Endothelial cell (in vitro differentiated cells): ENCODE measurements around the gene CPEB1. TPM values are rescaled to one million over a fixed set of nuclear protein-coding genes. Genes with fewer than 3 reads are reported as not detected.

Experiments
- DNase-seq: peaks from one replicate; pipeline ENCODE4 v3.0.0; 2021; ENCODE audit warnings: low spot score
- H3K27ac Mint-ChIP-seq: one replicate; pipeline ENCODE4 v1.8.0; 2021; ENCODE audit warnings: mixed read lengths, inconsistent platforms; ENCODE audit not compliant: unreplicated experiment
- H3K27me3 Mint-ChIP-seq: one replicate; pipeline ENCODE4 v1.8.0; 2021; ENCODE audit warnings: mild to moderate bottlenecking, moderate library complexity, mixed read lengths, inconsistent platforms; ENCODE audit not compliant: unreplicated experiment
- H3K36me3 Mint-ChIP-seq: one replicate; pipeline ENCODE4 v1.8.0; 2021; ENCODE audit warnings: mild to moderate bottlenecking, low read depth, mixed read lengths, inconsistent platforms; ENCODE audit not compliant: unreplicated experiment
- H3K4me1 Mint-ChIP-seq: one replicate; pipeline ENCODE4 v1.8.0; 2021; ENCODE audit warnings: mild to moderate bottlenecking, mixed read lengths, inconsistent platforms; ENCODE audit not compliant: unreplicated experiment
- H3K4me3 Mint-ChIP-seq: one replicate; pipeline ENCODE4 v1.8.0; 2021; ENCODE audit warnings: mild to moderate bottlenecking, mixed read lengths, inconsistent platforms; ENCODE audit not compliant: unreplicated experiment
- H3K9me3 Mint-ChIP-seq: one replicate; pipeline ENCODE4 v1.8.0; 2021; ENCODE audit warnings: mixed read lengths, inconsistent platforms; ENCODE audit not compliant: unreplicated experiment
- total RNA-seq: library from RNA; stranded (reverse); fragmentation: NEBNext Ultra II Directional; extraction: Animal tissue kit (Norgen Biotek cat#: 25700); gene quantifications from one replicate; pipeline ENCODE4 v1.2.1, GENCODE V29; 2021; ENCODE audit not compliant: unreplicated experiment
- TF ChIP-seq, protein P1 (sequence below): fragments of 200-600 bp; sonication (generic); IDR thresholded peaks from one replicate; pipeline ENCODE4 v1.5.0; 2021; ENCODE audit warnings: antibody characterized with exemption; ENCODE audit not compliant: unreplicated experiment

CPEB1 gene
- total RNA-seq, 1 donor from 2014 or later, result not detected

DNA sequence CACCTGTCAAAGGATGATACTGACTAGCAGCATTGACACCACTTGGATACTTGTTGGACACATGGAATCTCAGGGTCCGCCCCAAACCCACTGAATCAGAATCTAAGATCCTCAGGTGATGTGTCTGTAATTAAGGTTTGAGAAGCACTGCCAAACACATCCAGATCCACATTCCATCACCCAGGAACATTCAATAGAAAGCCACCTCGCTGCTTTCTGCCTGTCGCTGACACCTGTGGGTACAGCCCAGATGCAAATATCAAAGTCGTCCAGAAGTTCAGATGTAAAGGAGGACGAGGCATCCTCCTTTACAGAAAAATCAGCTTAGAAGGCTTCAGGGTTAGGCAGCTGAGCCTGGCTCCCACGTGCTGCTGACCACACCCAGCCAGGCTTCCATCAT lies 101.7 kb downstream of the CPEB1 start:
- no peaks in the 10 kb centered on the region for H3K9me3 Mint-ChIP-seq
- H3K4me3 Mint-ChIP-seq, result no peak overlapping the region
- TF ChIP-seq, protein P1, sequence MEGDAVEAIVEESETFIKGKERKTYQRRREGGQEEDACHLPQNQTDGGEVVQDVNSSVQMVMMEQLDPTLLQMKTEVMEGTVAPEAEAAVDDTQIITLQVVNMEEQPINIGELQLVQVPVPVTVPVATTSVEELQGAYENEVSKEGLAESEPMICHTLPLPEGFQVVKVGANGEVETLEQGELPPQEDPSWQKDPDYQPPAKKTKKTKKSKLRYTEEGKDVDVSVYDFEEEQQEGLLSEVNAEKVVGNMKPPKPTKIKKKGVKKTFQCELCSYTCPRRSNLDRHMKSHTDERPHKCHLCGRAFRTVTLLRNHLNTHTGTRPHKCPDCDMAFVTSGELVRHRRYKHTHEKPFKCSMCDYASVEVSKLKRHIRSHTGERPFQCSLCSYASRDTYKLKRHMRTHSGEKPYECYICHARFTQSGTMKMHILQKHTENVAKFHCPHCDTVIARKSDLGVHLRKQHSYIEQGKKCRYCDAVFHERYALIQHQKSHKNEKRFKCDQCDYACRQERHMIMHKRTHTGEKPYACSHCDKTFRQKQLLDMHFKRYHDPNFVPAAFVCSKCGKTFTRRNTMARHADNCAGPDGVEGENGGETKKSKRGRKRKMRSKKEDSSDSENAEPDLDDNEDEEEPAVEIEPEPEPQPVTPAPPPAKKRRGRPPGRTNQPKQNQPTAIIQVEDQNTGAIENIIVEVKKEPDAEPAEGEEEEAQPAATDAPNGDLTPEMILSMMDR, result no peak
- no peaks in the 10 kb centered on the region for H3K36me3 Mint-ChIP-seq
- H3K4me1 Mint-ChIP-seq, result peaks cover 2% of the 10 kb centered on the region
- H3K27me3 Mint-ChIP-seq, result peaks cover 3% of the 10 kb centered on the region
- DNase-seq, result no peak
- no peak overlapping the region for H3K27ac Mint-ChIP-seq

DNA sequence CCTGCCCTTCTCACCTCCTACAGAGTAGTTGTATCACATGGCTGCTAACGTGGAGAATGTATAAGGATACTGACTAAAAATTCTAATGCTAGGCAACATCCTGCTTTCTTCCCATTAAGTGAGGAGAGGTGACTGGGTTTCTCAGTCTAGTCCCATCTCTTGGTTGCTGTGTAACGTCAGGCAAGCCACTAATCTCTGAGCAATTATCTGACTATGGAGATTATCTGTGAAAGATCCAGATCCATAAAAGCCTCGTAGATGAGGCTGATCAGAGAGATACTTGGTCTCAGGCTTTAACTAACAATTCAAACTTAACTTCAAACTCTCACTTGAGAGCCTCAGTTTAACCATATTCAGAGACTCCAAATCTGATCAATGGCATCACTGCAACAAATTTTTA lies 102.2 kb downstream of the CPEB1 start:
- TF ChIP-seq, protein P1, result no peak
- H3K36me3 Mint-ChIP-seq, result no peaks in the 10 kb centered on the region
- peaks cover 2% of the 10 kb centered on the region for H3K4me1 Mint-ChIP-seq
- no peak for DNase-seq
- peaks cover 3% of the 10 kb centered on the region for H3K27me3 Mint-ChIP-seq
- no peak overlapping the region for H3K4me3 Mint-ChIP-seq
- no peak overlapping the region for H3K27ac Mint-ChIP-seq
- H3K9me3 Mint-ChIP-seq, result no peaks in the 10 kb centered on the region

DNA sequence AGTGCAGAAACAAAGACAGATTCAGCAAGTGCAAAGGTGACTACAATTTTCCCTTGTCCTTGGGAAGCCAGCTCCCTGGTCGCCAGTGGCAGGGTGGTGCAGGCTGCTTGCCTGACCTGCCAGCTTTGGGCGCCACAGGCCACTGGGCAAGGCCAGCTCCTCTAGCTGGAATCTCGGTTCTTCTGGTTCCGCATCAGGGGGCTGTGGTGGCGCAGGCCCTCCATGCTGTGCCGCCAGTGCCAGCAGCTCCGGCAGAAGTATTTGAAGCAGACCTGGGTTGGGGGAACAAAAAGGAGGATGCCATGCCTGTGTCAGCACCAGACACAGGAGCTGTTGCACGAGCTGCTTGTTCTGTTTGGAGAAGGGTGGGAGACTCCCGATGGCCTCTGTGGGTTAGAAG lies 102.7 kb downstream of the CPEB1 start:
- peaks cover 3% of the 10 kb centered on the region for H3K4me1 Mint-ChIP-seq

DNA sequence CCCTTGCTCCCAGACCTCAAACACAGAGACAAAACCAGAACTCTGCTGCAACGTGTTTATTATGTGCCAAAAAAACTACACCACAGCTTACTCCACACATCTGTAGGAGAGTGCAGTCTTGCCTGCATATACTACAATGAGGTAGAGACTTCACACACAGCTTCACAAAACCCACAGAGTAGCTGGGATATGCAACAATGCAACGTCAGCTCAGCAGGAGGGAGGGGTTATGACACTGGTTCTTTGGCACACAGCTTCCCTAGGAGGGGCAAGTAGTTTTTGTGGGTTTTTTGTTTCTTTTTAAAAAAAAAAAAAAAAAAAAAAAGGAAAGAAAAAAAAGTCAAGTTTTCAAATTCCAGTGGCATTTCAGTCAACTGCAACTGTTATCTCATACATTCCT lies 104.0 kb downstream of the CPEB1 start:
- Mint-ChIP-seq H3K9me3 (no peaks in the 10 kb centered on the region), H3K4me1 (peaks cover 11% of the 10 kb centered on the region), H3K4me3 (no peak overlapping the region), H3K27ac (no peak overlapping the region), H3K27me3 (peaks cover 7% of the 10 kb centered on the region), H3K36me3 (no peaks in the 10 kb centered on the region)
- TF ChIP-seq, protein P1, result no peak
- no peak for DNase-seq

More for the DNA sequence above, 102.7 kb downstream of the CPEB1 start:
- TF ChIP-seq, protein P1, result no peak
- H3K4me3 Mint-ChIP-seq, result no peak overlapping the region
- H3K27ac Mint-ChIP-seq, result no peak overlapping the region
- H3K36me3 Mint-ChIP-seq, result no peaks in the 10 kb centered on the region
- peaks cover 4% of the 10 kb centered on the region for H3K27me3 Mint-ChIP-seq
- H3K9me3 Mint-ChIP-seq, result no peaks in the 10 kb centered on the region
- no peak for DNase-seq

DNA sequence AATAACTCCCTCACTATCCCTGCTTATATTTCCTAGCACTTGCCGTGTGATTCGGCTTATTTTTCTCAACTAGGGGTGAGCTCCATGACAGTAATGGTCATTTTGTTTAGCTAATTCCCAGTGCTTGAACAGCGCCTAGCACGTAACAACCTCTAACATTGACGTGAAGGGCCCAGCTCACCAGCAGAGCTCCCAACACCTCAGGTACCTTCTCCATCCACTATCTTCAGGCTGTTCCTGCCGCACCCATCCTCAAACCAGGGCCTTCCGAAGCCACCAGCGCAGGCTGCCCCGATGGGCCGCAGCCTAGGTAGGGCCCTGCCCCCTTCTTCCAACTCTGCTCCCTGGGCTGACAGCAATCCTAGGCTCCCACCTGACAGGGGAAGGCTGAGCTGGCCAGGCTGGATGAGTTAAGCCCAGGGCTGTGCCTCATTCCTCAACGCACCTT lies 106.2 kb downstream of the CPEB1 start:
- no peak for DNase-seq
- Mint-ChIP-seq H3K4me1 (peaks cover 14% of the 10 kb centered on the region), H3K9me3 (no peaks in the 10 kb centered on the region), H3K27me3 (peaks cover 9% of the 10 kb centered on the region), H3K36me3 (peaks cover 17% of the 10 kb centered on the region), H3K4me3 (peak overlapping the region; percentile 97), H3K27ac (peak overlapping the region; percentile 93)
- TF ChIP-seq, protein P1, result no peak
